ENCODE results near the gene NOSTRIN.
"Not testable (repeated sequence)": the region's sequence is repeated elsewhere in the genome, so short reads cannot be mapped to it uniquely, and the experiment has no call there.

NOSTRIN gene

GRCh38 chr2:168801961-168802858, at the start of gene NOSTRIN:
Gene NOSTRIN, plus strand, starts transcription at chr2:168802637. Its CDS starts 10 bp downstream, at chr2:168802647.
- no peak for DNase-seq

- no peak for DNase-seq
These were observed 48.6 kb upstream of the NOSTRIN start for GRCh38 chr2:168753765-168754329.

GRCh38 chr2:168757223-168757622, 45.2 kb upstream of the NOSTRIN start:
- DNase-seq = no peak

- DNase-seq = peak; percentile 11
These were observed 43.2 kb upstream of the NOSTRIN start for GRCh38 chr2:168758970-168759820.

- DNase-seq = no peak
These were observed 37.0 kb upstream of the NOSTRIN start for GRCh38 chr2:168765401-168765800.

- no peak for DNase-seq
These were observed 35.8 kb upstream of the NOSTRIN start for GRCh38 chr2:168766600-168766999.

GRCh38 chr2:168767258-168767657, 35.2 kb upstream of the NOSTRIN start:
- DNase-seq = no peak

GRCh38 chr2:168768357-168768756, 34.1 kb upstream of the NOSTRIN start:
- not testable (repeated sequence) for DNase-seq

- no peak for DNase-seq
These were observed 31.6 kb upstream of the NOSTRIN start for GRCh38 chr2:168770796-168771195.

- no peak for DNase-seq
These were observed 29.7 kb upstream of the NOSTRIN start for GRCh38 chr2:168772704-168773103.

GRCh38 chr2:168773128-168773527, 29.3 kb upstream of the NOSTRIN start:
- no peak for DNase-seq

GRCh38 chr2:168773719-168774521, 28.5 kb upstream of the NOSTRIN start:
- peak; percentile 53 for DNase-seq

- DNase-seq = no peak
These were observed 26.6 kb upstream of the NOSTRIN start for GRCh38 chr2:168775837-168776236.

- DNase-seq = no peak
These were observed 21.8 kb upstream of the NOSTRIN start for GRCh38 chr2:168780669-168781071.

GRCh38 chr2:168781191-168781817, 21.1 kb upstream of the NOSTRIN start:
- DNase-seq = no peak

- no peak for DNase-seq
These were observed 20.2 kb upstream of the NOSTRIN start for GRCh38 chr2:168782271-168782670.

GRCh38 chr2:168784993-168785392, 17.4 kb upstream of the NOSTRIN start:
- DNase-seq = no peak

- DNase-seq = no peak
These were observed 15.2 kb upstream of the NOSTRIN start for GRCh38 chr2:168787098-168787781.

- no peak for DNase-seq
These were observed 14.6 kb upstream of the NOSTRIN start for GRCh38 chr2:168787782-168788376.

- DNase-seq = no peak
These were observed 12.7 kb upstream of the NOSTRIN start for GRCh38 chr2:168789776-168790175.

Measured in activated CD4-positive, alpha-beta T cell treated with anti-CD3 and anti-CD28 coated beads for 48 hours (primary cell).